Left lung (tissue), 10 donors: ENCODE measurements around the gene PHLDA2. TPM values are rescaled to one million over a fixed set of nuclear protein-coding genes. Genes with fewer than 3 reads are reported as not detected.

Source experiments
- ATAC-seq: fragments of 200-7000 bp; cut with Tn5 transposase; one replicate; pipeline ENCODE4 v1.9.1; 2020; ENCODE audit warnings: moderate library complexity
- DNase-seq, 4 donors: peaks; one replicate each; pipeline ENCODE4 v3.0.0-alpha.2; 2013 to 2020
- H3K27ac ChIP-seq, 2 donors: fragments of 200-600 bp; sonication (generic) in 1 of 2; one replicate each; pipeline versions ENCODE4 v1.5.0 to v1.8.0; 2020 to 2021
- H3K27me3 ChIP-seq, 2 donors: fragments of 200-600 bp; sonication (generic) in 1 of 2; one replicate each; pipeline versions ENCODE4 v1.5.0 to v1.8.0; 2020 to 2021
- H3K36me3 ChIP-seq, 2 donors: fragments of 200-600 bp; sonication (generic) in 1 of 2; one replicate each; pipeline versions ENCODE4 v1.5.0 to v1.8.0; 2020 to 2021
- H3K4me1 ChIP-seq, 2 donors: fragments of 200-600 bp; one replicate each; pipeline ENCODE4 v1.8.0; 2021
- H3K4me3 ChIP-seq, 2 donors: fragments of 200-600 bp; sonication (generic) in 1 of 2; one replicate each; pipeline versions ENCODE4 v1.5.0 to v1.8.0; 2020 to 2021; ENCODE audit warnings: mild to moderate bottlenecking in 1 of 2
- H3K9me3 ChIP-seq, 2 donors: fragments of 200-600 bp; sonication (generic) in 1 of 2; one replicate each; pipeline versions ENCODE4 v1.5.0 to v1.8.0; 2020 to 2021
- CTCF ChIP-seq, 2 donors: fragments of 200-600 bp; sonication (generic) in 1 of 2; IDR thresholded peaks; one replicate each; pipeline versions ENCODE4 v1.5.0 to v1.8.0; 2021; ENCODE audit warnings: antibody characterized with exemption in 2 of 2
- intact Hi-C, 2 donors: fragments of 100-400 bp; cut with DNase I; formaldehyde crosslinking; loops; one replicate each; pipeline versions ENCODE4 v1.11.2 to v1.14.2; 2022
- polyA plus RNA-seq, 6 donors: library from polyadenylated mRNA; unstranded; fragments of 120-200 nt; gene quantifications; one replicate each; pipeline ENCODE4 v1.2.1, GENCODE V29; 2013; ENCODE audit not compliant: insufficient read length in 6 of 6
- total RNA-seq, 2 donors: library from RNA; stranded (reverse); fragmentation: NEBNext Ultra II Directional; extraction: Animal tissue kit (Norgen Biotek cat#: 25700); gene quantifications; one replicate each; pipeline ENCODE4 v1.2.1, GENCODE V29; 2021
- donor health status: DM: no; HTN: yes; CAD: no.
- donor health status: DM: no; HTN: no; CAD: no.

PHLDA2 gene
- total and polyA plus RNA-seq, 8 donors: 0.23 to 50.0 (median 0.98) TPM; not detected in 1

DNA sequence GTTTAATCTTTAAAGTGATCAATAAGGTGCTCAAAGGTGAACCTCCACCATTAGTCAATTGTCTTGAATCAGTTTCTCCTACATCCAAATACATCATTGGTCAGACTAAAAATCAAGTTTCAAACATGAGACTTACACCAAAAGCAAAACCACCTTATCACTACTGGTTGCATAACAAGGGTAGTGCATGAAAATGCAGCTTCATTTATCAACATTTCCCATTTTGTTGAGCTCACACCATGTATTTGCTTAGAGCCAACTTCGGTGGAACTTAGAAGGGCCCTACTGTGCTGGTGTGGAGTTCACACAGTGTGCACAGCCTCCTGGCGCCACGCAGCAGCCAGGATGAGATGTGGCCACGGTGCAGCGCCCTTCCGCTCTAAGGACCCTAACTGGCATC lies 23.1 kb upstream of the PHLDA2 start:
- Histone ChIP-seq H3K4me1 (peaks cover 0 to 15% of the 10 kb centered on the region in 2 donors), H3K27me3 (no peaks in the 10 kb centered on the region), H3K9me3 (no peaks in the 10 kb centered on the region), H3K4me3 (no peak overlapping the region), H3K36me3 (peaks cover 0 to 99% of the 10 kb centered on the region in 2 donors), H3K27ac (no peak overlapping the region)
- DNase-seq (no peak), ATAC-seq (no peak)
- no peak for TF ChIP-seq CTCF (IDR thresholded peaks at IDR 0.05)
- intact Hi-C loops: no loop called here

DNA sequence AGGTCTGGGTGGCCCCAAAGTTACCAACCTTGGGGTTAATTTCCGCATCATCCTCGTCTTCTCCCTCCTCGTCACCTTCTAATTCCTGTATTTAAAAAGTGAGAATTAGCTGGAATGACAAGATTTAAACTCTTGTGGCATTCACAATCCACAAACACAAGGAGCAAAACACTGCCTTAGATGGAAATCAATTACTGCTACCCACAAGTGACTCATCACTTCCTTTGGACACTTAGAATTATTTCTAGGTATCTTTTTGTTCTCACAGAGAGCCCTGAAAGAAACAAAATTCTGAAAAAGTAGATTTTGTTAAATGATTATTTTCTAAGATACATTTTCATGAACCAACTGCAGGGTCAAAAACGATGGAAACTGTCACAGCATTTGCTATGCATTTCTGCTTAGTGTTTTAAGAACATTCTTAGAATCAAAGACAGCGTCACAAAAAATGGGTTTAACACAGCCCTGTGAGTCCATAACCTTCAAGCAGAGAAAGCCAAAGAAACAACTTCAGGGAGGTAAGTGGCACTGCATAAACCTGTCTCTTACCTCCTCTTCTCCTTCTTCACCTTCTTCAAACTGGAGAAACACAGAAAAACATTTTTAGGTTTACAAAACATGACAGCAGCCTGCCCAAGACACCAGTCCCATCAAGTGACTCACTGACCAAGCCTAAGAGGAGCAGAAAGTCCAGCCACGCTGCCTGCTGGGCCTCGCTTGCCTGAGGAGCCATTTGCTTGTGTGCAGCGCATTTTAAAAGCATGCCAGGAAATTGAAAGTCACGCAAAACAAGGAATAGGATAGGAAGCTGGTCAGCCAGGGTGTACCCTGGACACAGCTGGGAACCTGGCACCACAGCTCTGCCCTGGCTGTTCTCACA lies 22.3 kb upstream of the PHLDA2 start:
- no peak overlapping the region for H3K4me3 ChIP-seq
- peaks cover 0 to 16% of the 10 kb centered on the region in 2 donors for H3K4me1 ChIP-seq
- no peak for TF ChIP-seq CTCF (IDR thresholded peaks at IDR 0.05)
- ATAC-seq (peak; percentile 16), DNase-seq (no peak)
- intact Hi-C loops: no loop called here
- peak overlapping the region; percentile 2 to 66 for H3K27ac ChIP-seq
- no peaks in the 10 kb centered on the region for H3K9me3 ChIP-seq
- H3K27me3 ChIP-seq: no peaks in the 10 kb centered on the region
- H3K36me3 ChIP-seq: peaks cover 0 to 99% of the 10 kb centered on the region in 2 donors

GRCh38 chr11:2950825-2951224 lies 21.6 kb upstream of the PHLDA2 start:
- peak overlapping the region in 1 of 2 donors; percentile 66 for H3K27ac ChIP-seq
- DNase-seq (no peak), ATAC-seq (peak; percentile 76)
- H3K9me3 ChIP-seq: no peaks in the 10 kb centered on the region
- H3K4me1 ChIP-seq: peaks cover 0 to 23% of the 10 kb centered on the region in 2 donors
- no peak for TF ChIP-seq CTCF (IDR thresholded peaks at IDR 0.05)
- H3K27me3 ChIP-seq: no peaks in the 10 kb centered on the region
- peaks cover 0 to 94% of the 10 kb centered on the region in 2 donors for H3K36me3 ChIP-seq
- no peak overlapping the region for H3K4me3 ChIP-seq
- intact Hi-C loops: no loop called here

- intact Hi-C loops: no loop called here
- peaks cover 0 to 85% of the 10 kb centered on the region in 2 donors for H3K36me3 ChIP-seq
Measured at GRCh38 chr11:2949920-2950319, 20.7 kb upstream of the PHLDA2 start.

More at GRCh38 chr11:2949920-2950319, 20.7 kb upstream of the PHLDA2 start:
- no peak for TF ChIP-seq CTCF (IDR thresholded peaks at IDR 0.05)
- Histone ChIP-seq H3K27me3 (no peaks in the 10 kb centered on the region), H3K27ac (no peak overlapping the region), H3K9me3 (no peaks in the 10 kb centered on the region), H3K4me3 (no peak overlapping the region), H3K4me1 (peaks cover 3 to 32% of the 10 kb centered on the region in 2 donors)
- peak in 1 of 4 donors; percentile 51 for DNase-seq
- ATAC-seq: no peak
